ENCODE results near the gene ALG10B. TPM values are rescaled to one million over a fixed set of nuclear protein-coding genes. Genes with fewer than 3 reads are reported as not detected.
"Not testable (repeated sequence)": the region's sequence is repeated elsewhere in the genome, so short reads cannot be mapped to it uniquely, and the experiment has no call there.

ALG10B gene
- total and polyA plus RNA-seq, 2 donors (not counting 1 experiment from before 2014, with no cell fraction given): 1.8 to 4.9 TPM

DNA sequence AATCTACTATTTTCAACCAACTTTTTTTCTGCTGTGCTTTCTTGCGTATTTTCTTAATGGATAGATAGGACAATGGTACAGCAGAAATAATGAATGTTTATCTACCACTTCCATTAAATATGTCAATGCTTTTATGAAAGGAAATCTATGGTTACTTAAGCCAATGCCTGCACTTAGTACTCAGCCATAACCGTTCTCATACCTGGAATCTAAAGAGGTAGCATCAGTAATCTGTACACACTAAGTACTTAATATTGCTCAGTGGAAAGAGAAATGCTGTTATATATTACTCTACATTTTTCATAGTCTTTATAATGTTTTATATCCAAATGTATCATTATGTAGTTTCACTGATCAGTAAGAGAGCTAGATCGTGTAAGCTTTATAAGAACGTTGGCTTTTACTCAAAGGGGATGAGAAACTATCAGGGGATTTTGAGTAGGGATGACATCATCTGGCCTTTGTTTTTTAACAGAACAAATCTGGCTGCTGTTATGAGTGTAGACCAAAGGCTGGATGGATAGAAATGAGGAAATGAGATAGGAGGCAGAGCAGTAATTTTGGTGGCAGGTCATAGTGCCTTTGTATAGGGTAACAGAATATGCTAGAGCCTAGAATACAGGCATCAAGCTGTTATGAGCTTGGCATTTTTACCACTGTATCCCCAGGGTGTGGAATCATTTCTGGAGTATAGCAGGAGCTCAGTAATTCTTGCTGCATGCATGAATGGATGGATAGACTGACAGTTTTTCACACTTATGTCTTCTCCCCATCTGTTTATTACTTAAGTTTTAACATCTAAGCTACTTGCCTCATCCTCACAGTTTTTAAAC is 34.0 kb downstream of the ALG10B start:
- no peak for DNase-seq (ENCODE audit: low read depth in 2 of 2)
- Histone ChIP-seq H3K9me3 (ENCODE audit: control insufficient read depth, insufficient read depth, low read depth, low read length) (no peaks in the 10 kb centered on the region), H3K4me2 (ENCODE audit: extremely low read depth, insufficient read depth, low read length) (no peak overlapping the region), H3K9ac (ENCODE audit: insufficient read depth, low read length) (no peak overlapping the region), H4K20me1 (ENCODE audit: control insufficient read depth, extremely low read depth, insufficient read depth, low read length) (no peaks in the 10 kb centered on the region), H3K36me3 (ENCODE audit: control insufficient read depth, insufficient read depth, low read length) (no peaks in the 10 kb centered on the region), H2AFZ (ENCODE audit: low read length) (no peak overlapping the region), H3K4me3 (replicated peaks in 1 of 4; ENCODE audit: control extremely low read depth in 1 of 4, insufficient read depth in 1 of 4, low read depth in 3 of 4, low read length in 4 of 4) (no peak overlapping the region), H3K27me3 (ENCODE audit: control insufficient read depth, insufficient read depth, low read length) (no peaks in the 10 kb centered on the region), H3K79me2 (ENCODE audit: control insufficient read depth, insufficient read depth, low read length) (no peaks in the 10 kb centered on the region), H3K4me1 (ENCODE audit: control insufficient read depth, extremely low read depth, insufficient read depth, low read length) (no peaks in the 10 kb centered on the region), H3K27ac (ENCODE audit: insufficient read depth, low read length) (no peak overlapping the region)
- no peak for TF ChIP-seq EZH2 (IDR thresholded peaks at IDR 0.05; ENCODE audit: low read length, missing control alignments)
- TF ChIP-seq, protein P1, sequence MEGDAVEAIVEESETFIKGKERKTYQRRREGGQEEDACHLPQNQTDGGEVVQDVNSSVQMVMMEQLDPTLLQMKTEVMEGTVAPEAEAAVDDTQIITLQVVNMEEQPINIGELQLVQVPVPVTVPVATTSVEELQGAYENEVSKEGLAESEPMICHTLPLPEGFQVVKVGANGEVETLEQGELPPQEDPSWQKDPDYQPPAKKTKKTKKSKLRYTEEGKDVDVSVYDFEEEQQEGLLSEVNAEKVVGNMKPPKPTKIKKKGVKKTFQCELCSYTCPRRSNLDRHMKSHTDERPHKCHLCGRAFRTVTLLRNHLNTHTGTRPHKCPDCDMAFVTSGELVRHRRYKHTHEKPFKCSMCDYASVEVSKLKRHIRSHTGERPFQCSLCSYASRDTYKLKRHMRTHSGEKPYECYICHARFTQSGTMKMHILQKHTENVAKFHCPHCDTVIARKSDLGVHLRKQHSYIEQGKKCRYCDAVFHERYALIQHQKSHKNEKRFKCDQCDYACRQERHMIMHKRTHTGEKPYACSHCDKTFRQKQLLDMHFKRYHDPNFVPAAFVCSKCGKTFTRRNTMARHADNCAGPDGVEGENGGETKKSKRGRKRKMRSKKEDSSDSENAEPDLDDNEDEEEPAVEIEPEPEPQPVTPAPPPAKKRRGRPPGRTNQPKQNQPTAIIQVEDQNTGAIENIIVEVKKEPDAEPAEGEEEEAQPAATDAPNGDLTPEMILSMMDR (conservative IDR thresholded peaks at IDR 0.05 in 1 of 2, IDR thresholded peaks at IDR 0.05 in 1 of 2; ENCODE audit: low read depth in 1 of 2, low read length in 2 of 2): no peak

- not testable (repeated sequence) for H2AFZ ChIP-seq (ENCODE audit: low read length); H3K4me1 ChIP-seq (ENCODE audit: control insufficient read depth, extremely low read depth, insufficient read depth, low read length); H3K79me2 ChIP-seq (ENCODE audit: control insufficient read depth, insufficient read depth, low read length); H3K9me3 ChIP-seq (ENCODE audit: control insufficient read depth, insufficient read depth, low read depth, low read length); H3K9ac ChIP-seq (ENCODE audit: insufficient read depth, low read length); H3K4me2 ChIP-seq (ENCODE audit: extremely low read depth, insufficient read depth, low read length); H3K27me3 ChIP-seq (ENCODE audit: control insufficient read depth, insufficient read depth, low read length); H3K36me3 ChIP-seq (ENCODE audit: control insufficient read depth, insufficient read depth, low read length); H3K27ac ChIP-seq (ENCODE audit: insufficient read depth, low read length); H4K20me1 ChIP-seq (ENCODE audit: control insufficient read depth, extremely low read depth, insufficient read depth, low read length); H3K4me3 ChIP-seq (replicated peaks in 1 of 4; ENCODE audit: control extremely low read depth in 1 of 4, insufficient read depth in 1 of 4, low read depth in 3 of 4, low read length in 4 of 4); DNase-seq (ENCODE audit: low read depth in 2 of 2)
Measured at GRCh38 chr12:38351175-38351508, 34.6 kb downstream of the ALG10B start.

GRCh38 chr12:38367506-38367905 is 50.9 kb downstream of the ALG10B start:
- Histone ChIP-seq H4K20me1 (ENCODE audit: control insufficient read depth, extremely low read depth, insufficient read depth, low read length) (no peaks in the 10 kb centered on the region), H2AFZ (ENCODE audit: low read length) (no peak overlapping the region), H3K4me2 (ENCODE audit: extremely low read depth, insufficient read depth, low read length) (no peak overlapping the region), H3K4me1 (ENCODE audit: control insufficient read depth, extremely low read depth, insufficient read depth, low read length) (no peaks in the 10 kb centered on the region), H3K4me3 (replicated peaks in 1 of 4; ENCODE audit: control extremely low read depth in 1 of 4, insufficient read depth in 1 of 4, low read depth in 3 of 4, low read length in 4 of 4) (no peak overlapping the region), H3K27ac (ENCODE audit: insufficient read depth, low read length) (no peak overlapping the region), H3K9ac (ENCODE audit: insufficient read depth, low read length) (no peak overlapping the region), H3K27me3 (ENCODE audit: control insufficient read depth, insufficient read depth, low read length) (no peaks in the 10 kb centered on the region), H3K36me3 (ENCODE audit: control insufficient read depth, insufficient read depth, low read length) (no peaks in the 10 kb centered on the region), H3K9me3 (ENCODE audit: control insufficient read depth, insufficient read depth, low read depth, low read length) (no peaks in the 10 kb centered on the region), H3K79me2 (ENCODE audit: control insufficient read depth, insufficient read depth, low read length) (no peaks in the 10 kb centered on the region)
- TF ChIP-seq, protein P1 (conservative IDR thresholded peaks at IDR 0.05 in 1 of 2, IDR thresholded peaks at IDR 0.05 in 1 of 2; ENCODE audit: low read depth in 1 of 2, low read length in 2 of 2): no peak
- no peak for TF ChIP-seq EZH2 (IDR thresholded peaks at IDR 0.05; ENCODE audit: low read length, missing control alignments)
- no peak for DNase-seq (ENCODE audit: low read depth in 2 of 2)
